SK-N-SH (cell line): ENCODE results near the gene CXADR.

Experiments
- CTCF ChIP-seq: fragments of 200-600 bp; sonication (generic); IDR thresholded peaks from 2 replicates; pipeline ENCODE4 v1.6.1; 2017; ENCODE audit warnings: antibody characterized with exemption, mild to moderate bottlenecking, moderate library complexity
- EZH2phosphoT487 ChIP-seq: fragments of 200-600 bp; sonication (generic); IDR thresholded peaks from 2 replicates; pipeline ENCODE4 v1.6.1; 2017; ENCODE audit warnings: low read depth, mixed run types, mild to moderate bottlenecking, antibody characterized with exemption, moderate library complexity, borderline replicate concordance
- FOXJ3 ChIP-seq: sonication (generic); formaldehyde crosslinking; IDR thresholded peaks from 2 replicates; pipeline ENCODE4 v1.5.1; 2020; ENCODE audit warnings: mild to moderate bottlenecking, missing genetic modification reagents
- JUND ChIP-seq: IDR thresholded peaks from 2 replicates; pipeline ENCODE4 v1.4.0; 2012
- MAX ChIP-seq: IDR thresholded peaks from 2 replicates; pipeline ENCODE4 v1.4.0; 2012; ENCODE audit warnings: low read depth
- REST ChIP-seq: IDR thresholded peaks from 2 replicates; pipeline ENCODE4 v1.6.1; 2012; ENCODE audit warnings: mild to moderate bottlenecking, low read depth, low read length, moderate library complexity
- TAF1 ChIP-seq: IDR thresholded peaks from 2 replicates; pipeline ENCODE4 v1.6.1; 2012; ENCODE audit warnings: low read depth, mild to moderate bottlenecking, low read length, moderate library complexity, borderline replicate concordance
- USF1 ChIP-seq: IDR thresholded peaks from 2 replicates; pipeline ENCODE4 v1.4.0; 2012; ENCODE audit warnings: low read depth, borderline replicate concordance
- USF2 ChIP-seq: fragments of 150-350 bp; IDR thresholded peaks from 2 replicates; pipeline ENCODE4 v1.6.1; 2017; ENCODE audit warnings: antibody characterized with exemption, low read length, low read depth, borderline replicate concordance

- TF ChIP-seq TAF1, result no peak
- TF ChIP-seq USF2, result no peak
- no peak for TF ChIP-seq FOXJ3 (CRISPR knock-in tag)
- TF ChIP-seq USF1, result no peak
- TF ChIP-seq REST, result no peak
- no peak for TF ChIP-seq JUND
- TF ChIP-seq EZH2phosphoT487, result no peak
- TF ChIP-seq CTCF, result no peak
- TF ChIP-seq MAX, result no peak
These were observed 59.6 kb downstream of the CXADR start for GRCh38 chr21:17572431-17572830.
